Nephron progenitor cell (in vitro differentiated cells): ENCODE results near the gene QRICH1.
A peak's percentile ranks its signal among the peaks of the same experiment; 100 is the strongest.

ENCODE experiments used
- DNase-seq: peaks from one replicate; pipeline ENCODE4 v3.0.0; 2021
- H3K27ac Mint-ChIP-seq: 2 replicates; pipeline ENCODE4 v1.8.0; 2021; ENCODE audit warnings: mild to moderate bottlenecking, moderate library complexity, mixed read lengths
- H3K27me3 Mint-ChIP-seq: 2 replicates; pipeline ENCODE4 v1.8.0; 2021; ENCODE audit warnings: mild to moderate bottlenecking, low read depth, mixed read lengths; ENCODE audit not compliant: poor library complexity
- H3K36me3 Mint-ChIP-seq: 2 replicates; pipeline ENCODE4 v1.8.0; 2021; ENCODE audit warnings: low read depth, mixed read lengths
- H3K4me1 Mint-ChIP-seq: 2 replicates; pipeline ENCODE4 v1.8.0; 2021; ENCODE audit warnings: mixed read lengths
- H3K4me3 Mint-ChIP-seq: 2 replicates; pipeline ENCODE4 v1.8.0; 2021; ENCODE audit warnings: mild to moderate bottlenecking, moderate library complexity, mixed read lengths
- H3K9me3 Mint-ChIP-seq: 2 replicates; pipeline ENCODE4 v1.8.0; 2021; ENCODE audit warnings: mild to moderate bottlenecking, moderate library complexity, mixed read lengths
- CTCF ChIP-seq: fragments of 200-600 bp; sonication (generic); IDR thresholded peaks from 2 replicates; pipeline ENCODE4 v1.5.0; 2021; ENCODE audit warnings: antibody characterized with exemption

Gene QRICH1

GRCh38 chr3:49025005-49025792 lies 68.7 kb downstream of the QRICH1 start:
- Mint-ChIP-seq H3K4me3 (no peak overlapping the region), H3K36me3 (peaks cover 40% of the 10 kb centered on the region), H3K27me3 (no peaks in the 10 kb centered on the region)

GRCh38 chr3:49024449-49024848 lies 69.4 kb downstream of the QRICH1 start:
- Mint-ChIP-seq H3K4me1 (peaks cover 52% of the 10 kb centered on the region), H3K27ac (no peak overlapping the region), H3K9me3 (no peaks in the 10 kb centered on the region), H3K27me3 (no peaks in the 10 kb centered on the region), H3K4me3 (no peak overlapping the region), H3K36me3 (peaks cover 40% of the 10 kb centered on the region)
- no peak for DNase-seq
- no peak for TF ChIP-seq CTCF

More at GRCh38 chr3:49025005-49025792, 68.7 kb downstream of the QRICH1 start:
- no peak for TF ChIP-seq CTCF
- Mint-ChIP-seq H3K9me3 (no peaks in the 10 kb centered on the region), H3K27ac (peak overlapping the region; percentile 80), H3K4me1 (peaks cover 47% of the 10 kb centered on the region)
- DNase-seq, result no peak

GRCh38 chr3:49023775-49024174 lies 70.1 kb downstream of the QRICH1 start:
- H3K36me3 Mint-ChIP-seq, result peaks cover 40% of the 10 kb centered on the region
- H3K27me3 Mint-ChIP-seq, result no peaks in the 10 kb centered on the region
- no peak for TF ChIP-seq CTCF
- peak overlapping the region; percentile 93 for H3K4me3 Mint-ChIP-seq
- H3K27ac Mint-ChIP-seq, result peak overlapping the region; percentile 64
- peaks cover 48% of the 10 kb centered on the region for H3K4me1 Mint-ChIP-seq
- no peak for DNase-seq
- no peaks in the 10 kb centered on the region for H3K9me3 Mint-ChIP-seq

- Mint-ChIP-seq H3K27me3 (no peaks in the 10 kb centered on the region), H3K4me1 (peaks cover 40% of the 10 kb centered on the region), H3K27ac (peak overlapping the region; percentile 99), H3K9me3 (no peaks in the 10 kb centered on the region), H3K4me3 (peak overlapping the region; percentile 93), H3K36me3 (peaks cover 33% of the 10 kb centered on the region)
- no peak for TF ChIP-seq CTCF
- DNase-seq, result peak; percentile 20
Measured at GRCh38 chr3:49022688-49023171, 71.1 kb downstream of the QRICH1 start.

- H3K9me3 Mint-ChIP-seq, result no peaks in the 10 kb centered on the region
- no peaks in the 10 kb centered on the region for H3K27me3 Mint-ChIP-seq
- DNase-seq, result peak; percentile 97
- H3K36me3 Mint-ChIP-seq, result peaks cover 26% of the 10 kb centered on the region
- H3K27ac Mint-ChIP-seq, result peak within 1 kb of the TSS; percentile 99
- peak; percentile 93 for TF ChIP-seq CTCF
- H3K4me1 Mint-ChIP-seq, result peaks cover 41% of the 10 kb centered on the region
- H3K4me3 Mint-ChIP-seq, result peak within 1 kb of the TSS; percentile 96
Measured at GRCh38 chr3:49021813-49022687, 71.8 kb downstream of the QRICH1 start, which contains the start of gene NDUFAF3. Gene NDUFAF3 (plus strand): TSS chr3:49022121. CDS start chr3:49022145, 24 bp downstream.
